Measurements from ENCODE around the gene ACTR5. TPM values are rescaled to one million over a fixed set of nuclear protein-coding genes. Genes with fewer than 3 reads are reported as not detected.

ACTR5 gene
- total and polyA plus RNA-seq, 2 of the 13 experiments (the other 11 are each of a cell fraction or from before 2014, with no cell fraction given): 19.5 to 20.5 TPM

DNA sequence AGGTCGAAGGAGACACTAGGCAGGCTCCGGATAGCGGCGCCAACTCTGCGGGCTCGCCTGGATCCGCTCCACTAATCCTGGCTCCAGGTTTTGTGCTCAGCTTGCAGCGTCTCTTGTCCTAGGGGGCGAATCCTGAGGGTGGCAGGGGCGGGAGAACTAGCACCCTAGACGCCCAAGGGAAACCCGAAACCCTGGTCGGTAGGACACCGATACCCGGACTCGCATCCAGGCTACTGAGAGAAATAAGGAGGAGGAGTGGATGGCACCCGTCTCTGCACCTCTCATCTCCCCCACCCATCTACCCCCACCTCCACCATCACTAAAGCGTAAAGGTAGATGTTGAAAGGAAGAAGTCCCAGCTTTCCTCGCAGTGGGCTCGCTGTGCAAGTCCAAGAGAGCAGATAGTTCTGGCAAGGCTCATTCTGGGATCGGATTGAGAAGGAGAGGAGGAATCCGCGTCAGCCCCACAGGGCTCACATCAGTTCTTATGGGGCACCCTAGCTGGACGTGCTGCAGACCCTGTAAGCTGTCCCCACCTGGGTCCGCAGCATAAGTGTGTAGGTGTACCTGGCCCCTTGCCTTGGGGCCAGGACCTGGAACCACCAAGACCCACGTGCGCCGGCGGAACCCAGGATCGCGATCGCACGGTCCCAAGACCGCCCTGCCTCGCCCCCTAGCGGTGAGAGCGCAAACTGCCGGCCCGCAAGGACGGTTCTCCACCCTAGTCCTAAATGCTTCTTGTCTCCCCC is 17.1 kb upstream of the ACTR5 start (continued):
- TF ChIP-seq, protein P1, sequence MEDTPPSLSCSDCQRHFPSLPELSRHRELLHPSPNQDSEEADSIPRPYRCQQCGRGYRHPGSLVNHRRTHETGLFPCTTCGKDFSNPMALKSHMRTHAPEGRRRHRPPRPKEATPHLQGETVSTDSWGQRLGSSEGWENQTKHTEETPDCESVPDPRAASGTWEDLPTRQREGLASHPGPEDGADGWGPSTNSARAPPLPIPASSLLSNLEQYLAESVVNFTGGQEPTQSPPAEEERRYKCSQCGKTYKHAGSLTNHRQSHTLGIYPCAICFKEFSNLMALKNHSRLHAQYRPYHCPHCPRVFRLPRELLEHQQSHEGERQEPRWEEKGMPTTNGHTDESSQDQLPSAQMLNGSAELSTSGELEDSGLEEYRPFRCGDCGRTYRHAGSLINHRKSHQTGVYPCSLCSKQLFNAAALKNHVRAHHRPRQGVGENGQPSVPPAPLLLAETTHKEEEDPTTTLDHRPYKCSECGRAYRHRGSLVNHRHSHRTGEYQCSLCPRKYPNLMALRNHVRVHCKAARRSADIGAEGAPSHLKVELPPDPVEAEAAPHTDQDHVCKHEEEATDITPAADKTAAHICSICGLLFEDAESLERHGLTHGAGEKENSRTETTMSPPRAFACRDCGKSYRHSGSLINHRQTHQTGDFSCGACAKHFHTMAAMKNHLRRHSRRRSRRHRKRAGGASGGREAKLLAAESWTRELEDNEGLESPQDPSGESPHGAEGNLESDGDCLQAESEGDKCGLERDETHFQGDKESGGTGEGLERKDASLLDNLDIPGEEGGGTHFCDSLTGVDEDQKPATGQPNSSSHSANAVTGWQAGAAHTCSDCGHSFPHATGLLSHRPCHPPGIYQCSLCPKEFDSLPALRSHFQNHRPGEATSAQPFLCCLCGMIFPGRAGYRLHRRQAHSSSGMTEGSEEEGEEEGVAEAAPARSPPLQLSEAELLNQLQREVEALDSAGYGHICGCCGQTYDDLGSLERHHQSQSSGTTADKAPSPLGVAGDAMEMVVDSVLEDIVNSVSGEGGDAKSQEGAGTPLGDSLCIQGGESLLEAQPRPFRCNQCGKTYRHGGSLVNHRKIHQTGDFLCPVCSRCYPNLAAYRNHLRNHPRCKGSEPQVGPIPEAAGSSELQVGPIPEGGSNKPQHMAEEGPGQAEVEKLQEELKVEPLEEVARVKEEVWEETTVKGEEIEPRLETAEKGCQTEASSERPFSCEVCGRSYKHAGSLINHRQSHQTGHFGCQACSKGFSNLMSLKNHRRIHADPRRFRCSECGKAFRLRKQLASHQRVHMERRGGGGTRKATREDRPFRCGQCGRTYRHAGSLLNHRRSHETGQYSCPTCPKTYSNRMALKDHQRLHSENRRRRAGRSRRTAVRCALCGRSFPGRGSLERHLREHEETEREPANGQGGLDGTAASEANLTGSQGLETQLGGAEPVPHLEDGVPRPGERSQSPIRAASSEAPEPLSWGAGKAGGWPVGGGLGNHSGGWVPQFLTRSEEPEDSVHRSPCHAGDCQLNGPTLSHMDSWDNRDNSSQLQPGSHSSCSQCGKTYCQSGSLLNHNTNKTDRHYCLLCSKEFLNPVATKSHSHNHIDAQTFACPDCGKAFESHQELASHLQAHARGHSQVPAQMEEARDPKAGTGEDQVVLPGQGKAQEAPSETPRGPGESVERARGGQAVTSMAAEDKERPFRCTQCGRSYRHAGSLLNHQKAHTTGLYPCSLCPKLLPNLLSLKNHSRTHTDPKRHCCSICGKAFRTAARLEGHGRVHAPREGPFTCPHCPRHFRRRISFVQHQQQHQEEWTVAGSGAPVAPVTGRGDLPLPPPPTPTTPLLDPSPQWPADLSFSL (CRISPR knock-in tag; IDR thresholded peaks at IDR 0.05): no peak
- no peak for TF ChIP-seq REXO4 (CRISPR knock-in tag; IDR thresholded peaks at IDR 0.05; ENCODE audit: borderline replicate concordance)
- 0 out of 2 replicates have a peak, but pooled peaks have one; percentile 41 for TF ChIP-seq ZNF230 (CRISPR knock-in tag; IDR thresholded peaks at IDR 0.05)
- TF ChIP-seq ISX (CRISPR knock-in tag; conservative IDR thresholded peaks at IDR 0.05): no peak
- TF ChIP-seq, protein P2, sequence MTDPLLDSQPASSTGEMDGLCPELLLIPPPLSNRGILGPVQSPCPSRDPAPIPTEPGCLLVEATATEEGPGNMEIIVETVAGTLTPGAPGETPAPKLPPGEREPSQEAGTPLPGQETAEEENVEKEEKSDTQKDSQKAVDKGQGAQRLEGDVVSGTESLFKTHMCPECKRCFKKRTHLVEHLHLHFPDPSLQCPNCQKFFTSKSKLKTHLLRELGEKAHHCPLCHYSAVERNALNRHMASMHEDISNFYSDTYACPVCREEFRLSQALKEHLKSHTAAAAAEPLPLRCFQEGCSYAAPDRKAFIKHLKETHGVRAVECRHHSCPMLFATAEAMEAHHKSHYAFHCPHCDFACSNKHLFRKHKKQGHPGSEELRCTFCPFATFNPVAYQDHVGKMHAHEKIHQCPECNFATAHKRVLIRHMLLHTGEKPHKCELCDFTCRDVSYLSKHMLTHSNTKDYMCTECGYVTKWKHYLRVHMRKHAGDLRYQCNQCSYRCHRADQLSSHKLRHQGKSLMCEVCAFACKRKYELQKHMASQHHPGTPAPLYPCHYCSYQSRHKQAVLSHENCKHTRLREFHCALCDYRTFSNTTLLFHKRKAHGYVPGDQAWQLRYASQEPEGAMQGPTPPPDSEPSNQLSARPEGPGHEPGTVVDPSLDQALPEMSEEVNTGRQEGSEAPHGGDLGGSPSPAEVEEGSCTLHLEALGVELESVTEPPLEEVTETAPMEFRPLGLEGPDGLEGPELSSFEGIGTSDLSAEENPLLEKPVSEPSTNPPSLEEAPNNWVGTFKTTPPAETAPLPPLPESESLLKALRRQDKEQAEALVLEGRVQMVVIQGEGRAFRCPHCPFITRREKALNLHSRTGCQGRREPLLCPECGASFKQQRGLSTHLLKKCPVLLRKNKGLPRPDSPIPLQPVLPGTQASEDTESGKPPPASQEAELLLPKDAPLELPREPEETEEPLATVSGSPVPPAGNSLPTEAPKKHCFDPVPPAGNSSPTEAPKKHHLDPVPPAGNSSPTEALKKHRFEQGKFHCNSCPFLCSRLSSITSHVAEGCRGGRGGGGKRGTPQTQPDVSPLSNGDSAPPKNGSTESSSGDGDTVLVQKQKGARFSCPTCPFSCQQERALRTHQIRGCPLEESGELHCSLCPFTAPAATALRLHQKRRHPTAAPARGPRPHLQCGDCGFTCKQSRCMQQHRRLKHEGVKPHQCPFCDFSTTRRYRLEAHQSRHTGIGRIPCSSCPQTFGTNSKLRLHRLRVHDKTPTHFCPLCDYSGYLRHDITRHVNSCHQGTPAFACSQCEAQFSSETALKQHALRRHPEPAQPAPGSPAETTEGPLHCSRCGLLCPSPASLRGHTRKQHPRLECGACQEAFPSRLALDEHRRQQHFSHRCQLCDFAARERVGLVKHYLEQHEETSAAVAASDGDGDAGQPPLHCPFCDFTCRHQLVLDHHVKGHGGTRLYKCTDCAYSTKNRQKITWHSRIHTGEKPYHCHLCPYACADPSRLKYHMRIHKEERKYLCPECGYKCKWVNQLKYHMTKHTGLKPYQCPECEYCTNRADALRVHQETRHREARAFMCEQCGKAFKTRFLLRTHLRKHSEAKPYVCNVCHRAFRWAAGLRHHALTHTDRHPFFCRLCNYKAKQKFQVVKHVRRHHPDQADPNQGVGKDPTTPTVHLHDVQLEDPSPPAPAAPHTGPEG (CRISPR knock-in tag; IDR thresholded peaks at IDR 0.05): no peak
- peak; percentile 47 for TF ChIP-seq PITX1 (CRISPR knock-in tag; IDR thresholded peaks at IDR 0.05)
- TF ChIP-seq RFX1 (IDR thresholded peaks at IDR 0.05): no peak
- no peak for TF ChIP-seq ZNF703 (CRISPR knock-in tag; IDR thresholded peaks at IDR 0.05; ENCODE audit: borderline replicate concordance)
- TF ChIP-seq ADNP (CRISPR knock-in tag; IDR thresholded peaks at IDR 0.05): no peak
- TF ChIP-seq, protein P3, sequence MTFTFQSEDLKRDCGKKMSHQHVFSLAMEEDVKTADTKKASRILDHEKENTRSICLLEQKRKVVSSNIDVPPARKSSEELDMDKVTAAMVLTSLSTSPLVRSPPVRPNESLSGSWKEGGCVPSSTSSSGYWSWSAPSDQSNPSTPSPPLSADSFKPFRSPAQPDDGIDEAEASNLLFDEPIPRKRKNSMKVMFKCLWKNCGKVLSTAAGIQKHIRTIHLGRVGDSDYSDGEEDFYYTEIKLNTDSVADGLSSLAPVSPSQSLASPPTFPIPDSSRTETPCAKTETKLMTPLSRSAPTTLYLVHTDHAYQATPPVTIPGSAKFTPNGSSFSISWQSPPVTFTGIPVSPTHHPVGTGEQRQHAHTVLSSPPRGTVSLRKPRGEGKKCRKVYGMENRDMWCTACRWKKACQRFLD (CRISPR knock-in tag; IDR thresholded peaks at IDR 0.05; ENCODE audit: borderline replicate concordance): no peak
- TF ChIP-seq SUZ12 (IDR thresholded peaks at IDR 0.05; ENCODE audit: low read depth, low read length): peak; percentile 18; the same call in 1 of the 2 replicates
- no peak for TF ChIP-seq CCAR2 (optimal IDR thresholded peaks at IDR 0.05; ENCODE audit: low read depth, low read length)
- no peak for TF ChIP-seq ZFP41 (CRISPR knock-in tag; IDR thresholded peaks at IDR 0.05; ENCODE audit: borderline replicate concordance)
- TF ChIP-seq, protein P4, sequence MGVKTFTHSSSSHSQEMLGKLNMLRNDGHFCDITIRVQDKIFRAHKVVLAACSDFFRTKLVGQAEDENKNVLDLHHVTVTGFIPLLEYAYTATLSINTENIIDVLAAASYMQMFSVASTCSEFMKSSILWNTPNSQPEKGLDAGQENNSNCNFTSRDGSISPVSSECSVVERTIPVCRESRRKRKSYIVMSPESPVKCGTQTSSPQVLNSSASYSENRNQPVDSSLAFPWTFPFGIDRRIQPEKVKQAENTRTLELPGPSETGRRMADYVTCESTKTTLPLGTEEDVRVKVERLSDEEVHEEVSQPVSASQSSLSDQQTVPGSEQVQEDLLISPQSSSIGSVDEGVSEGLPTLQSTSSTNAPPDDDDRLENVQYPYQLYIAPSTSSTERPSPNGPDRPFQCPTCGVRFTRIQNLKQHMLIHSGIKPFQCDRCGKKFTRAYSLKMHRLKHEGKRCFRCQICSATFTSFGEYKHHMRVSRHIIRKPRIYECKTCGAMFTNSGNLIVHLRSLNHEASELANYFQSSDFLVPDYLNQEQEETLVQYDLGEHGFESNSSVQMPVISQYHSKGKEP (CRISPR knock-in tag; IDR thresholded peaks at IDR 0.05): no peak
